Endothelial cell of umbilical vein (primary cell): Measurements from ENCODE around the gene VWA5B2. TPM values are rescaled to one million over a fixed set of nuclear protein-coding genes. Genes with fewer than 3 reads are reported as not detected.

Experiments used
- BruUV-seq: library from RNA; stranded (reverse); fragments of 400-500 nt; replicated peaks from 2 replicates; lab custom pipeline; 2021; lab: Mats Ljungman, UMichigan
- CTCF ChIA-PET: fragments of 300-600, 350-600 bp; sonication (Branson Sonifier 250); formaldehyde crosslinking; loops from one replicate; lab custom pipeline; 2021; ENCODE audit warnings: antibody characterized with exemption, inconsistent platforms; lab: Charles Lee
- POLR2A ChIA-PET: fragments of 300-600, 350-600 bp; sonication (Branson Sonifier 250); formaldehyde crosslinking; loops from one replicate; lab custom pipeline; 2021; ENCODE audit warnings: antibody characterized with exemption, inconsistent platforms; lab: Charles Lee
- DNase-seq: peaks from one replicate; pipeline ENCODE4 v3.0.0-alpha.2; 2011; ENCODE audit warnings: low read depth, low spot score
- FAIRE-seq: peaks from 2 replicates; lab custom pipeline; 2011; peaks lifted over from hg19 to GRCh38; lab: Jason Lieb, UNC
- H2AFZ ChIP-seq: 2 replicates; pipeline ENCODE4 v1.6.0; 2012; ENCODE audit warnings: low read depth, low read length, control low read depth, inconsistent platforms
- H3K27ac ChIP-seq: 2 replicates; pipeline ENCODE4 v1.5.1; 2011; ENCODE audit warnings: low read depth, mild to moderate bottlenecking, control low read depth, low read length, moderate library complexity; ENCODE audit not compliant: insufficient read depth
- H3K27me3 ChIP-seq, 2 experiments: 2 replicates each; pipeline versions ENCODE4 v1.6.0 to v1.6.1; 2011; ENCODE audit warnings: low read length in 2 of 2, mixed read lengths in 1 of 2; ENCODE audit not compliant: control insufficient read depth in 2 of 2, insufficient read depth in 2 of 2
- H3K36me3 ChIP-seq, 2 experiments: 2 replicates in 1 of 2; 3 replicates in 1 of 2; pipeline ENCODE4 v1.5.1; 2011; ENCODE audit warnings: low read length in 2 of 2, mild to moderate bottlenecking in 1 of 2, moderate library complexity in 1 of 2; ENCODE audit not compliant: control insufficient read depth in 2 of 2, insufficient read depth in 2 of 2; ENCODE audit errors: extremely low read depth in 1 of 2
- H3K4me1 ChIP-seq: 3 replicates; pipeline ENCODE4 v1.5.1; 2011; ENCODE audit warnings: mild to moderate bottlenecking, low read length; ENCODE audit not compliant: control insufficient read depth, insufficient read depth; ENCODE audit errors: extremely low read depth
- H3K4me2 ChIP-seq: 2 replicates; pipeline ENCODE4 v1.6.1; 2011; ENCODE audit warnings: low read length, control low read depth, mixed read lengths; ENCODE audit not compliant: insufficient read depth
- H3K4me3 ChIP-seq, 3 experiments: fragments of 200-600 bp in 1 of 3; sonication (generic), shearing (Covaris generic) in 1 of 3; replicated peaks in 1 of 3; 2 replicates each; pipeline ENCODE4 v1.5.1; 2011 to 2016; ENCODE audit warnings: control low read depth in 3 of 3, low read length in 3 of 3, mild to moderate bottlenecking in 2 of 3, inconsistent platforms in 1 of 3, low read depth in 1 of 3, moderate library complexity in 1 of 3; ENCODE audit not compliant: insufficient read depth in 1 of 3
- H3K79me2 ChIP-seq: 2 replicates; pipeline ENCODE4 v1.6.0; 2012; ENCODE audit warnings: low read length, inconsistent platforms; ENCODE audit not compliant: control insufficient read depth, insufficient read depth
- H3K9ac ChIP-seq: replicated peaks from 2 replicates; pipeline ENCODE3; 2011; ENCODE audit warnings: low read length, control low read depth; ENCODE audit not compliant: insufficient read depth; ENCODE audit errors: extremely low read depth
- H3K9me1 ChIP-seq: replicated peaks from 3 replicates; pipeline ENCODE4 v1.6.0; 2011; ENCODE audit warnings: mild to moderate bottlenecking, low read length; ENCODE audit not compliant: control insufficient read depth, insufficient read depth; ENCODE audit errors: extremely low read depth
- H3K9me3 ChIP-seq: replicated peaks from 2 replicates; pipeline ENCODE4 v1.5.1; 2012; ENCODE audit warnings: low read length, inconsistent platforms; ENCODE audit not compliant: control insufficient read depth, insufficient read depth
- H4K20me1 ChIP-seq: replicated peaks from 2 replicates; pipeline ENCODE3; 2011; ENCODE audit warnings: mild to moderate bottlenecking, low read length; ENCODE audit not compliant: control insufficient read depth, insufficient read depth; ENCODE audit errors: extremely low read depth
- CTCF ChIP-seq, 2 donors: IDR thresholded peaks; 1 replicate in 1 of 2; 2 replicates in 1 of 2; pipeline ENCODE4 v1.5.1; 2011; ENCODE audit warnings: low read length in 2 of 2, mild to moderate bottlenecking in 2 of 2, moderate library complexity in 2 of 2, control low read depth in 1 of 2, inconsistent platforms in 1 of 2, low read depth in 1 of 2; ENCODE audit not compliant: insufficient read depth in 1 of 2; ENCODE audit errors: extremely low read depth in 1 of 2
- EZH2 ChIP-seq: IDR thresholded peaks from 2 replicates; pipeline ENCODE4 v1.6.1; 2012; ENCODE audit warnings: borderline replicate concordance, low read depth, mild to moderate bottlenecking, moderate library complexity, low read length, inconsistent platforms; ENCODE audit not compliant: severe bottlenecking
- FOS ChIP-seq: IDR thresholded peaks from 2 replicates; pipeline ENCODE4 v1.6.1; 2011; ENCODE audit warnings: mild to moderate bottlenecking, low read length, moderate library complexity, borderline replicate concordance; ENCODE audit not compliant: insufficient read depth
- GATA2 ChIP-seq: IDR thresholded peaks from 2 replicates; pipeline ENCODE4 v1.7.0; 2011; ENCODE audit warnings: low read depth, mild to moderate bottlenecking, moderate library complexity, mixed read lengths, low read length; ENCODE audit not compliant: insufficient read length, insufficient read depth
- JUN ChIP-seq: IDR thresholded peaks from 2 replicates; pipeline ENCODE4 v1.6.1; 2011; ENCODE audit warnings: borderline replicate concordance, low read depth; ENCODE audit not compliant: insufficient read length, insufficient read depth
- MAX ChIP-seq: IDR thresholded peaks from 2 replicates; pipeline ENCODE4 v1.6.1; 2011; ENCODE audit not compliant: insufficient read depth, insufficient read length
- MYC ChIP-seq: IDR thresholded peaks from one replicate; pipeline ENCODE4 v1.6.1; 2011; ENCODE audit warnings: mild to moderate bottlenecking, low read depth, low read length
- POLR2A ChIP-seq: IDR thresholded peaks from 2 replicates; pipeline ENCODE4 v1.6.1; 2012; ENCODE audit warnings: low read depth, mild to moderate bottlenecking, control low read depth, low read length
- POLR2AphosphoS5 ChIP-seq: IDR thresholded peaks from 2 replicates; pipeline ENCODE4 v1.6.1; 2012; ENCODE audit warnings: low read depth, mild to moderate bottlenecking, control low read depth, low read length, moderate library complexity; ENCODE audit not compliant: insufficient read depth
- dilution Hi-C: fragments of 300-500 bp; cut with MboI; formaldehyde crosslinking; loops from one replicate; pipeline ENCODE4 v1.15.0; 2019; ENCODE audit warnings: low sequenced_read_pairs; ENCODE audit not compliant: extremely low pct_ligation_motif_present
- intact Hi-C: fragments of 100-400 bp; cut with micrococcal nuclease; formaldehyde crosslinking; loops from one replicate; pipeline ENCODE4 v1.10.0; 2022
- polyA plus RNA-seq, 4 experiments: library from polyadenylated mRNA; depleted of rRNA in 3 of 4; stranded (reverse) in 3 of 4; unstranded in 1 of 4; fragments of >200 nt; gene quantifications; 2 replicates each; pipeline versions ENCODE4 v1.2.1 to v1.2.3, GENCODE V29; 2011 to 2012; ENCODE audit warnings: missing spikeins in 1 of 4
- total RNA-seq: library from RNA; stranded (reverse); gene quantifications from 2 replicates; pipeline ENCODE4 v1.2.3, GENCODE V29; 2021

The VWA5B2 gene
- total and polyA plus RNA-seq, 2 donors (not counting 3 experiments of a cell fraction or from before 2014, with no cell fraction given) = 0.03 TPM; not detected in 1

GRCh38 chr3:184183679-184184078, 45.7 kb upstream of the VWA5B2 start:
- Histone ChIP-seq H3K36me3 (peaks cover 34 to 55% of the 10 kb centered on the region in 2 experiments), H3K27ac (no peak overlapping the region), H3K4me3 (no peak overlapping the region), H3K4me1 (peaks cover 22% of the 10 kb centered on the region), H2AFZ (no peak overlapping the region), H4K20me1 (no peaks in the 10 kb centered on the region), H3K9me1 (no peaks in the 10 kb centered on the region), H3K27me3 (no peaks in the 10 kb centered on the region), H3K4me2 (no peak overlapping the region), H3K9ac (no peak overlapping the region), H3K9me3 (no peaks in the 10 kb centered on the region), H3K79me2 (peaks cover 31% of the 10 kb centered on the region)
- DNase-seq (no peak), FAIRE-seq (no peak)
- TF ChIP-seq GATA2 = no peak
- TF ChIP-seq CTCF (IDR thresholded peaks at IDR 0.05; ENCODE audit: extremely low read depth in 1 of 2, insufficient read depth in 1 of 2, low read depth in 1 of 2, low read length in 2 of 2) = no peak
- TF ChIP-seq EZH2 = no peak
- no peak for TF ChIP-seq POLR2A
- no peak for TF ChIP-seq MAX
- no peak for TF ChIP-seq POLR2AphosphoS5
- no peak for TF ChIP-seq MYC
- TF ChIP-seq JUN = no peak
- TF ChIP-seq FOS = no peak
- POLR2A ChIA-PET = no interaction called here
- CTCF ChIA-PET = interaction anchor here (0.7 to 3.7 kb wide), 6 partner anchors 9 to 288 kb away, joined by 3 to 25 read pairs (median 4); partner anchors contain the start of gene AP2M1
- dilution Hi-C loops (no loop called here), intact Hi-C loops (loop anchor here (2.0 kb wide), 1 partner anchor 165 kb away; no protein-coding TSS in a partner anchor)
- BruUV-seq = TSS peak; percentile 50
